HepG2 (cell line): ENCODE data around the gene PA2G4. TPM values are rescaled to one million over a fixed set of nuclear protein-coding genes. Genes with fewer than 3 reads are reported as not detected.

Experiments used
- ATF1 ChIP-seq: IDR thresholded peaks from 2 replicates; pipeline ENCODE4 v1.6.1; 2016; ENCODE audit warnings: mild to moderate bottlenecking, control low read depth
- CHCHD3 ChIP-seq: sonication (generic); formaldehyde crosslinking; IDR thresholded peaks from 2 replicates; pipeline ENCODE4 v1.8.0; 2022; ENCODE audit warnings: mild to moderate bottlenecking, missing genetic modification reagents, moderate library complexity
- GFI1 ChIP-seq: sonication (generic); formaldehyde crosslinking; IDR thresholded peaks from 2 replicates; pipeline ENCODE4 v1.5.0; 2020; ENCODE audit warnings: missing genetic modification reagents, mild to moderate bottlenecking, borderline replicate concordance
- HMGXB3 ChIP-seq: sonication (generic); formaldehyde crosslinking; IDR thresholded peaks from 2 replicates; pipeline ENCODE4 v1.4.0; 2020; ENCODE audit warnings: missing genetic modification reagents, borderline replicate concordance
- HNRNPUL1 ChIP-seq: fragments of 200-400 bp; formaldehyde crosslinking; IDR thresholded peaks from 2 replicates; pipeline ENCODE4 v1.6.1; 2017; ENCODE audit warnings: low read depth, mild to moderate bottlenecking, low read length, moderate library complexity
- ISL2 ChIP-seq: sonication (generic); formaldehyde crosslinking; IDR thresholded peaks from 2 replicates; pipeline ENCODE4 v1.5.0; 2020; ENCODE audit warnings: missing genetic modification reagents
- KLF12 ChIP-seq: sonication (generic); formaldehyde crosslinking; IDR thresholded peaks from 2 replicates; pipeline ENCODE4 v1.4.0; 2020; ENCODE audit warnings: missing genetic modification reagents, borderline replicate concordance
- NCOA1 ChIP-seq: sonication (generic); formaldehyde crosslinking; IDR thresholded peaks from 2 replicates; pipeline ENCODE4 v1.9.0; 2021; ENCODE audit warnings: missing genetic modification reagents
- NFE2L1 ChIP-seq: sonication (generic); formaldehyde crosslinking; IDR thresholded peaks from 2 replicates; pipeline ENCODE4 v1.4.0; 2020; ENCODE audit warnings: missing genetic modification reagents, mild to moderate bottlenecking, borderline replicate concordance
- PAX8 ChIP-seq: sonication (generic); formaldehyde crosslinking; IDR thresholded peaks from 2 replicates; pipeline ENCODE4 v1.8.0; 2022; ENCODE audit warnings: mild to moderate bottlenecking, missing genetic modification reagents, borderline replicate concordance
- POGK ChIP-seq: sonication (generic); formaldehyde crosslinking; conservative IDR thresholded peaks from 2 replicates; pipeline ENCODE4 v1.8.0; 2022; ENCODE audit warnings: mild to moderate bottlenecking, moderate library complexity, missing genetic modification reagents
- RFXANK ChIP-seq: IDR thresholded peaks from 2 replicates; pipeline ENCODE4 v1.6.1; 2016
- TCF12 ChIP-seq, 2 experiments: fragments of 450-650 bp in 1 of 2; sonication (generic) in 1 of 2; formaldehyde crosslinking in 1 of 2; IDR thresholded peaks; 2 replicates each; pipeline versions ENCODE4 v1.6.1 to v1.8.0; 2017 to 2022; ENCODE audit warnings: antibody characterized with exemption in 1 of 2, mild to moderate bottlenecking in 1 of 2, missing genetic modification reagents in 1 of 2, moderate library complexity in 1 of 2
- TEAD2 ChIP-seq: sonication (generic); formaldehyde crosslinking; IDR thresholded peaks from 2 replicates; pipeline ENCODE4 v1.9.0; 2021; ENCODE audit warnings: missing genetic modification reagents
- ZFP36 ChIP-seq: fragments of 150-350 bp; IDR thresholded peaks from 2 replicates; pipeline ENCODE4 v1.6.1; 2018; ENCODE audit warnings: borderline replicate concordance, low read length, low read depth; ENCODE audit not compliant: partially characterized antibody
- ZMYM3 ChIP-seq: sonication (generic); formaldehyde crosslinking; IDR thresholded peaks from 2 replicates; pipeline ENCODE4 v1.5.1; 2020; ENCODE audit warnings: mild to moderate bottlenecking, missing genetic modification reagents
- ZNF121 ChIP-seq: sonication (generic); formaldehyde crosslinking; IDR thresholded peaks from 2 replicates; pipeline ENCODE4 v1.5.0; 2020; ENCODE audit warnings: mild to moderate bottlenecking, missing genetic modification reagents
- ZNF44 ChIP-seq: sonication (generic); formaldehyde crosslinking; IDR thresholded peaks from 2 replicates; pipeline ENCODE4 v1.5.1; 2020; ENCODE audit warnings: mild to moderate bottlenecking, missing genetic modification reagents
- ZNF652 ChIP-seq: IDR thresholded peaks from 2 replicates; pipeline ENCODE4 v1.6.1; 2016; ENCODE audit warnings: low read depth, borderline replicate concordance
- ZNF768 ChIP-seq: sonication (generic); formaldehyde crosslinking; IDR thresholded peaks from 2 replicates; pipeline ENCODE4 v1.4.0; 2020; ENCODE audit warnings: missing genetic modification reagents
- ZNF790 ChIP-seq: sonication (generic); formaldehyde crosslinking; IDR thresholded peaks from 2 replicates; pipeline ENCODE4 v1.8.0; 2022; ENCODE audit warnings: missing genetic modification reagents, mild to moderate bottlenecking, borderline replicate concordance
- ZNF792 ChIP-seq: IDR thresholded peaks from 2 replicates; pipeline ENCODE4 v1.6.1; 2016
- polyA plus RNA-seq, 8 experiments: library from polyadenylated mRNA; depleted of rRNA in 3 of 8; stranded (reverse) in 7 of 8; unstranded in 1 of 8; fragments of >200 nt; fragmentation: Illumina TruSeq in 4 of 8; extraction: Trizol in 4 of 8; gene quantifications; 2 replicates each; pipeline versions ENCODE4 v1.2.1 to v1.2.3, GENCODE V29; 2011 to 2016; ENCODE audit warnings: low read depth in 4 of 8, missing spikeins in 1 of 8, mixed read lengths in 1 of 8; ENCODE audit not compliant: insufficient read depth in 1 of 8
- total RNA-seq, 5 experiments: library from RNA; depleted of rRNA; stranded (reverse); fragments of >200 nt; fragmentation: Illumina TruSeq; extraction: Trizol; gene quantifications; 2 replicates each; pipeline ENCODE4 v1.2.3, GENCODE V29; 2016; ENCODE audit warnings: low read depth in 1 of 5
- TF ChIP-seq, protein P1 (sequence below): IDR thresholded peaks from 2 replicates; pipeline ENCODE4 v1.6.1; 2016; ENCODE audit warnings: missing compliant biosample characterization, missing genetic modification reagents, borderline replicate concordance

PA2G4 gene
- total and polyA plus RNA-seq, 2 of the 13 experiments (the other 11 are each of a cell fraction or from before 2014, with no cell fraction given): 147 to 240 TPM

DNA sequence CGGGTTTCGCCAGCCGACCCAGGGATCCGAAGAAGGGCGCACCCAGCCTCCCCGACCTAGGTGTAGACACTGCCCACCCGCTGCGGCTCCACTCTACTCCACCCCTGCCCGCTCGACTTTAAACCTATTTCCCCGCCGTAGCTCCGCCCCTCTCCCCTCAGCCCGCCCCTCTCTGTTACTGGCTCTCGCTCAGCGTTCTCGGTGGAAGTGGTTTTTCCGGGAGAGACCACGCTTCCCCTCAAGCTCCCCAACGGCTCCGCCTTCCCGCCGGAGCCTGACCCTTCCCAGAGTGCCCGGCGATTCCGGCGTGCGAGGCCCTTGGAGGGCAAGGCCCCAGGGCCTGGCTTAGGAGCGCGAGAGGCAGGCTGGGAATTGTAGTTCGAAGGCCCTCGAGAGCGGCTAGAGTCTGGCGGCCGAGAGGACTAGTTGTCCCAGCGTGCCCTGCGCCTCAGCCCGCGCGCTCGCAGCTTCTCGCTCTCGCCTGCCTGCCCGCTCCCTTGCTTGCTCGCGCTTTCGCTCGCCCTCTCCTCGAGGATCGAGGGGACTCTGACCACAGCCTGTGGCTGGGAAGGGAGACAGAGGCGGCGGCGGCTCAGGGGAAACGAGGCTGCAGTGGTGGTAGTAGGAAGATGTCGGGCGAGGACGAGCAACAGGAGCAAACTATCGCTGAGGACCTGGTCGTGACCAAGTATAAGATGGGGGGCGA lies at the start of gene PA2G4 (continued):
- TF ChIP-seq HNRNPUL1 (no peak; the same call in 1 of the 2 replicates), TEAD2 (CRISPR knock-in tag) (peak; percentile 16; the same call in 1 of the 2 replicates), POGK (CRISPR knock-in tag) (peak; percentile 94), ATF1 (peak; percentile 77), ZNF768 (no peak), ZNF121 (CRISPR knock-in tag) (peak; percentile 53; the same call in 1 of the 2 replicates), TCF12 (IDR thresholded peaks at IDR 0.05) (no peak), TCF12 (CRISPR knock-in tag; IDR thresholded peaks at IDR 0.05) (no peak), ZFP36 (no peak), ZNF792 (CRISPR knock-in tag) (peak; percentile 83), ZNF652 (CRISPR knock-in tag) (0 out of 2 replicates have a peak, but pooled peaks have one; percentile 25), ZNF44 (peak; percentile 90; the same call in 1 of the 2 replicates), ZNF790 (CRISPR knock-in tag) (0 out of 2 replicates have a peak, but pooled peaks have one; percentile 37), NFE2L1 (CRISPR knock-in tag) (no peak), GFI1 (CRISPR knock-in tag) (no peak), ISL2 (CRISPR knock-in tag) (peak; percentile 83), HMGXB3 (CRISPR knock-in tag) (peak; percentile 81; the same call in 1 of the 2 replicates), NCOA1 (CRISPR knock-in tag) (peak; percentile 91; the same call in 1 of the 2 replicates), ZMYM3 (CRISPR knock-in tag) (no peak), CHCHD3 (CRISPR knock-in tag) (peak; percentile 77; the same call in 1 of the 2 replicates), RFXANK (CRISPR knock-in tag) (no peak), KLF12 (CRISPR knock-in tag) (no peak; the same call in 1 of the 2 replicates), PAX8 (peak; percentile 41; the same call in 1 of the 2 replicates)
- TF ChIP-seq, protein P1, sequence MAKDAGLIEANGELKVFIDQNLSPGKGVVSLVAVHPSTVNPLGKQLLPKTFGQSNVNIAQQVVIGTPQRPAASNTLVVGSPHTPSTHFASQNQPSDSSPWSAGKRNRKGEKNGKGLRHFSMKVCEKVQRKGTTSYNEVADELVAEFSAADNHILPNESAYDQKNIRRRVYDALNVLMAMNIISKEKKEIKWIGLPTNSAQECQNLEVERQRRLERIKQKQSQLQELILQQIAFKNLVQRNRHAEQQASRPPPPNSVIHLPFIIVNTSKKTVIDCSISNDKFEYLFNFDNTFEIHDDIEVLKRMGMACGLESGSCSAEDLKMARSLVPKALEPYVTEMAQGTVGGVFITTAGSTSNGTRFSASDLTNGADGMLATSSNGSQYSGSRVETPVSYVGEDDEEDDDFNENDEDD (CRISPR knock-in tag): peak; percentile 94
